ENCODE data around the gene ZNF778.
"Not testable (repeated sequence)": the region's sequence is repeated elsewhere in the genome, so short reads cannot be mapped to it uniquely, and the experiment has no call there.

The ZNF778 gene

DNA sequence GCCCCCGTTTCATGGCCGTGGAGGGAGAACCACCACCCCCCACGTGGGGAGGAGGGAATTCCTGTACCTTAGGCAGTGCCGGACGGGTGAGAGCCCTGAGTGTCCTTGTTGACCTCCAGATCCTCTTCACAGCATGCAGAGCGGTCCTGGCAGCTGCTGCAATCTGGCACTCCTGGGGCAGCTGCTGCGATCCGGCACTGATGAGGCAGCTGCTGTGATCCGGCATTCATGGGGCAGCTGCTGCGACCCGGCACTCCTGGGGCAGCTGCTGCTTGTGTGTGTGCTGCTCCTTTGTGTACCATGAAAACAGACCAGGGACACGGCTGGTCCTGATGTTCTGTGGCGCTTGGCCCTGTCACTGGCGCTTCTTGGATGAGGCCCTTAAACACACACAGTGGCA, 12.8 kb downstream of the ZNF778 start:
- H3K36me3 ChIP-seq (ENCODE audit: insufficient read depth, low read length) = peaks cover 84% of the 10 kb centered on the region
- H2AFZ ChIP-seq (ENCODE audit: low read depth, low read length) = no peak overlapping the region
- no peaks in the 10 kb centered on the region for H3K4me1 ChIP-seq (ENCODE audit: insufficient read depth, low read length)
- peaks cover 22% of the 10 kb centered on the region for H3K9me3 ChIP-seq (ENCODE audit: low read length)
- no peaks in the 10 kb centered on the region for H3K27me3 ChIP-seq (ENCODE audit: insufficient read depth, low read length)
- no peak overlapping the region for H3K4me3 ChIP-seq (ENCODE audit: low read length)

- H3K4me1 ChIP-seq (ENCODE audit: insufficient read depth, low read length) = no peaks in the 10 kb centered on the region
- no peaks in the 10 kb centered on the region for H3K27me3 ChIP-seq (ENCODE audit: insufficient read depth, low read length)
- H3K4me3 ChIP-seq (ENCODE audit: low read length) = no peak overlapping the region
- H3K9me3 ChIP-seq (ENCODE audit: low read length) = peaks cover 16% of the 10 kb centered on the region
- H3K36me3 ChIP-seq (ENCODE audit: insufficient read depth, low read length) = peaks cover 75% of the 10 kb centered on the region
- H2AFZ ChIP-seq (ENCODE audit: low read depth, low read length) = no peak overlapping the region
Observed at GRCh38 chr16:89232107-89232506, 14.6 kb downstream of the ZNF778 start.

DNA sequence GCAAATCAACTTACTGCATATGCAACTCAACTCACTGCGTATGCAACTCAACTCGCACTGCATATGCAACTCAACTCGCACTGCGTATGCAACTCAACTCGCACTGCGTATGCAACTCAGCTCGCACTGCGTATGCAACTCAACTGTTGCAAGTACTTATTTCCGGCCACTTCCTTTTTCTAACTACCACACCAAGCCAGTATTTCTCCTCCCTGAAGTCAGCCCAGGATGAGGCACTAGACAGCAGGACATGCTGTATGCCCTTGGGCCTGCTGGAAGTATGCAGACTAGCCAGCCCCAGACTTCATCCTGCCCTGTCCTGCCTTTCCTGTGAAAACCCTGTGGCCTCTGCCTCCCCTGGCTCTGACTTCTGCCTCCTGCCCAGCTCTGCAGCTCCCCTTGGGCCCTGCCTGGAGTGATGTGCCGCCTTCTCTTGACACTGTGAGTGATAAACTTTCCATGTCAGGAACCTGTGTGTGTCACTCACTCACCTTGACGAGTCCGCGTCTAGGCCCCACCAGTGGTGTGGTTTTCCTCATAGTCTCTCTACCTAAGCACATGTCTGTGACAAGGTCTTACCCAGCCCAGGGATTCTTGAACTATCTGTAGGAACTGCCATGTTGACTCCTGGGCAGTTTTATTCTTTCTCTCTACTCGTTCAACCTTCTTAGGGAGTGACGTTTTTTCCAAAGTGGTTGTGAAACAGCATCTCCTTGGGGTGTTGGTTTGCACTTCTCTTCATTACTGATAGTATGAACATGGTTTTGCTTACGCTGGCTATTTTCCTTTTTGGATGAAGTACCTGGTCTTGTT, 16.4 kb downstream of the ZNF778 start:
- H3K4me3 ChIP-seq (ENCODE audit: low read length) = no peak overlapping the region
- peaks cover 58% of the 10 kb centered on the region for H3K36me3 ChIP-seq (ENCODE audit: insufficient read depth, low read length)
- H3K9me3 ChIP-seq (ENCODE audit: low read length) = peaks cover 4% of the 10 kb centered on the region

DNA sequence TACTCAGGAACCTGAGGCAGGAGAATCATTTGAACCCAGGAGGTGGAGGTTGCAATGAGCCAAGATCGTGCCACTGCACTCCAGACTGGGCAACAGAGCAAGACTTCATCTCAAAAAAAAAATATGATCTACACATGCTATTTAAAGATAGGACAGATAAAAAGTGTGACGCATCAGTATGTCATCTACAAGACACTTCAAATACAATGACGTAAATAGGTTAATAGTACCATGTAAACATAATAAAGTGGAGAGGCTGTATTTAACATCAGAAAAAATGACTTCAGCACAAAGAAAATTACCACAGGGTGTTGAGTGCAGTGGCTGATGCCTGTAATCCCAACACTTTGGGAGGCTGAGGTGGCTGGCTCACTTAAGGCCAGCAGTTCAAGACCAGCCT, 20.2 kb downstream of the ZNF778 start:
- Histone ChIP-seq H2AFZ (ENCODE audit: low read depth, low read length) (no peak overlapping the region), H3K36me3 (ENCODE audit: insufficient read depth, low read length) (peaks cover 21% of the 10 kb centered on the region), H3K4me3 (ENCODE audit: low read length) (no peak overlapping the region)

More for the DNA sequence above, 16.4 kb downstream of the ZNF778 start:
- no peaks in the 10 kb centered on the region for H3K4me1 ChIP-seq (ENCODE audit: insufficient read depth, low read length)
- no peaks in the 10 kb centered on the region for H3K27me3 ChIP-seq (ENCODE audit: insufficient read depth, low read length)
- no peak overlapping the region for H2AFZ ChIP-seq (ENCODE audit: low read depth, low read length)

GRCh38 chr16:89241187-89242007, 23.9 kb downstream of the ZNF778 start:
- H3K9me3 ChIP-seq (ENCODE audit: low read length) = no peaks in the 10 kb centered on the region
- H3K4me1 ChIP-seq (ENCODE audit: insufficient read depth, low read length) = peaks cover 4% of the 10 kb centered on the region
- H3K36me3 ChIP-seq (ENCODE audit: insufficient read depth, low read length) = no peaks in the 10 kb centered on the region
- H3K4me3 ChIP-seq (ENCODE audit: low read length) = peak overlapping the region; percentile 70
- no peaks in the 10 kb centered on the region for H3K27me3 ChIP-seq (ENCODE audit: insufficient read depth, low read length)
- H2AFZ ChIP-seq (ENCODE audit: low read depth, low read length) = no peak overlapping the region

More for the DNA sequence above, 20.2 kb downstream of the ZNF778 start:
- no peaks in the 10 kb centered on the region for H3K27me3 ChIP-seq (ENCODE audit: insufficient read depth, low read length)
- H3K4me1 ChIP-seq (ENCODE audit: insufficient read depth, low read length) = peaks cover 4% of the 10 kb centered on the region
- H3K9me3 ChIP-seq (ENCODE audit: low read length) = no peaks in the 10 kb centered on the region

DNA sequence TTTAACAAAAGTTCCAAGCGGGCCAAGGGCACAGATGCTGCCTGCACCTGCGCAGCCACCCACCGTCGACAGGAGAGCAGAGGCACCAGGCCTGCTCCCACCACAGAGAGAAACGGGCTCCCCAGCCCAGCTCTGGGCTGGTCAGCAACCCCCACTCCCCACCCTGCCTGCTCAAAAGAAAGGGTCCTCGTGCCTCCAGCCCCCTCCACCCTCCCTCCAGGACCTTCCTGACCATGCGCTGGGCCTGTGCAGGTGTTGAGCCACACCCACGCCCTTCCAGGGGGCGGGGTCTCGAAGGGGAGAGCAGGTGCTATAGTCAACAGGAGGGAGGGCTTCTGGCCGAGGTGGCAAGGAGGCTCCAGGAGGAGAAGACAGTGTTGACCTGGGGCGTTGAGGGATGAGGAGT, 25.3 kb downstream of the ZNF778 start:
- Histone ChIP-seq H3K27me3 (ENCODE audit: insufficient read depth, low read length) (no peaks in the 10 kb centered on the region), H3K4me3 (ENCODE audit: low read length) (no peak overlapping the region), H3K9me3 (ENCODE audit: low read length) (no peaks in the 10 kb centered on the region), H3K4me1 (ENCODE audit: insufficient read depth, low read length) (peaks cover 7% of the 10 kb centered on the region), H3K36me3 (ENCODE audit: insufficient read depth, low read length) (no peaks in the 10 kb centered on the region), H2AFZ (ENCODE audit: low read depth, low read length) (no peak overlapping the region)

DNA sequence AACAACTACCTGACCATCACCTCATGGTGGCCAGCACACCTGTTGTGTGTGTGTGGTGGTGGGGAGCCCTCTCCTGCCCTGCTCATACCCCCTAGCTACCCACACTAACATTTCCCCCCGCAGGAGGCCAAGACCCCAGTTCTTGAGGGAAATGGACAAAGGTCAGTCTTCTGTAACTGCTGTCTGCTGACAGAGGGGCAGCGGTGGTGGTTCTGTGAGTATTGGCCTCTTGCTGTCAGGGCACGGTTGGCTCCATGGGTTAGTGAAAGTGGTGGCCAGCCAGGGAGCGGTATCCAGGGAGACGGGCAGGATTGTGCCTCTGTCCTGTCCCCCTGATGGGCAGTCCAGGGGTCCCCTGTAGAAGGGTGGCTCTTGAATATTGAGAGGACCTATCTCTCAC, 26.2 kb downstream of the ZNF778 start:
- H3K36me3 ChIP-seq (ENCODE audit: insufficient read depth, low read length) = no peaks in the 10 kb centered on the region
- H3K27me3 ChIP-seq (ENCODE audit: insufficient read depth, low read length) = no peaks in the 10 kb centered on the region
- H2AFZ ChIP-seq (ENCODE audit: low read depth, low read length) = no peak overlapping the region
- peaks cover 7% of the 10 kb centered on the region for H3K4me1 ChIP-seq (ENCODE audit: insufficient read depth, low read length)
- H3K9me3 ChIP-seq (ENCODE audit: low read length) = no peaks in the 10 kb centered on the region
- H3K4me3 ChIP-seq (ENCODE audit: low read length) = no peak overlapping the region

- H3K9me3 ChIP-seq (ENCODE audit: low read length); H3K4me3 ChIP-seq (ENCODE audit: low read length); H3K27me3 ChIP-seq (ENCODE audit: insufficient read depth, low read length); H3K4me1 ChIP-seq (ENCODE audit: insufficient read depth, low read length); H2AFZ ChIP-seq (ENCODE audit: low read depth, low read length); H3K36me3 ChIP-seq (ENCODE audit: insufficient read depth, low read length): not testable (repeated sequence)
Observed at GRCh38 chr16:89244264-89244663, 26.8 kb downstream of the ZNF778 start.

DNA sequence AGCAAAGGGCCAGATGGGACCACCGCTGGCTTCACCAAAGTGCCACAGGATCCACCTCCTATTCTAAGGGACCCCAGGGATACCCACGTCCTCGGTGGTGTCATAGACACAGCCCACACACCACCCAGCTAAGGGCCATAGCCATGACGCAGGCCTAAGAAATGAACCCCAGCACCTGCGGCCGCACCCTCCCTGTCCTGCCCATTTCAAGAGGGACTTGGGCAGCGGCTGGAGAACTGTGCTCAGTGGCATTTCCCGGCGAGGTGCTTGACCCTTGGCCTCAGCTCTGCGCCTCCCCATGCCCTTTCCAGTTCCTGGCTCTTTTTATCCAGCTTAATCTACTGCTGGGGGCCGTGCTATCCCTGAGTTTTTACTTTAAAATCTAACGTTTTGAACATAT, 27.3 kb downstream of the ZNF778 start:
- H3K27me3 ChIP-seq (ENCODE audit: insufficient read depth, low read length) = no peaks in the 10 kb centered on the region

DNA sequence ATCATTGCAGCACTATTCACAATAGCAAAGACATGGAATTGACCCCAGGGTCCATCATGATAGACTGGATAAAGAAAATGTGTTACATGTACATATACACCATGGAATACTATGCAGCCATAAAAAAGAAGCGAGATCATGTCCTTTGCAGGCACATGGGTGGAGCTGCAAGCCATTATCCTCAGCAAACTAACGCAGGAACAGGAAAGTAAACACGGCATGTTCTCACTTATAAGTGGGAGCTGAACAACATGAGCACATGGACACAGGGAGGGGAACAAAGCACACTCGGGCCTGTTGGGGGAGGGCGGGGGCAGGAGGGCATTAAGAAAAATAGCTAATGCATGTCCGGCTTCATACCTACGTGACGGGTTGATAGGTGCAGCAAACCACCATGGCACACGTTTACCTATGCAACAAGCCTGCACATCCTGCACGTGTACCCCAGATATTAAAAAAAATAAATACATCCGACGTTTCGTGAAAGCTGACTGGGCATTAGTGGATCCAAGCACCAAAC, 28.9 kb downstream of the ZNF778 start:
- Histone ChIP-seq H3K4me1 (ENCODE audit: insufficient read depth, low read length) (peaks cover 7% of the 10 kb centered on the region), H3K27me3 (ENCODE audit: insufficient read depth, low read length) (no peaks in the 10 kb centered on the region), H3K36me3 (ENCODE audit: insufficient read depth, low read length) (no peaks in the 10 kb centered on the region), H3K4me3 (ENCODE audit: low read length) (peak overlapping the region; percentile 37), H3K9me3 (ENCODE audit: low read length) (peaks cover 2% of the 10 kb centered on the region), H2AFZ (ENCODE audit: low read depth, low read length) (peak overlapping the region; percentile 51)

More for the DNA sequence above, 27.3 kb downstream of the ZNF778 start:
- Histone ChIP-seq H3K4me3 (ENCODE audit: low read length) (no peak overlapping the region), H3K36me3 (ENCODE audit: insufficient read depth, low read length) (no peaks in the 10 kb centered on the region), H3K4me1 (ENCODE audit: insufficient read depth, low read length) (peaks cover 7% of the 10 kb centered on the region), H3K9me3 (ENCODE audit: low read length) (peaks cover 2% of the 10 kb centered on the region), H2AFZ (ENCODE audit: low read depth, low read length) (no peak overlapping the region)

GRCh38 chr16:89246903-89247733, 29.6 kb downstream of the ZNF778 start:
- Histone ChIP-seq H3K4me3 (ENCODE audit: low read length) (peak overlapping the region; percentile 49), H3K36me3 (ENCODE audit: insufficient read depth, low read length) (no peaks in the 10 kb centered on the region), H3K9me3 (ENCODE audit: low read length) (peaks cover 2% of the 10 kb centered on the region), H3K4me1 (ENCODE audit: insufficient read depth, low read length) (peaks cover 3% of the 10 kb centered on the region), H2AFZ (ENCODE audit: low read depth, low read length) (peak overlapping the region; percentile 61), H3K27me3 (ENCODE audit: insufficient read depth, low read length) (no peaks in the 10 kb centered on the region)

DNA sequence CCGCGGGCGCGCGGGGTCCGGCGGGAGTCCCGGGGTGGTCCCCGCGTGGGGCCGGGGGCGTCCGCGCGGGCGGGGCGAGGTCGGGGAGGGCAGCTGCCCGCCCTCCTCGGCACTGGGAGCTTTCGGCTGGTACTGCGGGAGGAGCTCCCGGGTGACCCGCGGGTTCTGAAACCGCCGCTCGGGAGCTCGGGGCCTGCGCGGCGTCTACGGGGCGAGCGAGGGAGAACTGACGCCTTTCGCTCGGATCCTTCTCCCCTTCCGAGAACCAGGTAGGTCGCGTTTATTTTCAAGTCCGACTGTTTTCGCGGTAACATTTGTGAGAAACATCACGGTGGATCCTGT, 30.2 kb downstream of the ZNF778 start:
- H3K9me3 ChIP-seq (ENCODE audit: low read length); H3K36me3 ChIP-seq (ENCODE audit: insufficient read depth, low read length); H3K4me1 ChIP-seq (ENCODE audit: insufficient read depth, low read length); H3K27me3 ChIP-seq (ENCODE audit: insufficient read depth, low read length): not testable (repeated sequence)
- Histone ChIP-seq H2AFZ (ENCODE audit: low read depth, low read length) (peak overlapping the region; percentile 61), H3K4me3 (ENCODE audit: low read length) (peak overlapping the region; percentile 49)
